ENCODE data around the gene XXYLT1.

XXYLT1 gene

GRCh38 chr3:195048059-195048905 lies 222.7 kb downstream of the XXYLT1 start:
- Histone ChIP-seq H3K4me3 (ENCODE audit: low read depth, low read length) (no peak overlapping the region), H3K9ac (ENCODE audit: low read depth, low read length) (no peak overlapping the region), H3K36me3 (ENCODE audit: control insufficient read depth, insufficient read depth, low read length) (no peaks in the 10 kb centered on the region), H3K9me3 (ENCODE audit: control insufficient read depth, insufficient read depth, low read length) (no peaks in the 10 kb centered on the region), H3K4me1 (ENCODE audit: control insufficient read depth, insufficient read depth, low read length) (no peaks in the 10 kb centered on the region), H3K27me3 (ENCODE audit: control insufficient read depth, insufficient read depth, low read length) (no peaks in the 10 kb centered on the region)

DNA sequence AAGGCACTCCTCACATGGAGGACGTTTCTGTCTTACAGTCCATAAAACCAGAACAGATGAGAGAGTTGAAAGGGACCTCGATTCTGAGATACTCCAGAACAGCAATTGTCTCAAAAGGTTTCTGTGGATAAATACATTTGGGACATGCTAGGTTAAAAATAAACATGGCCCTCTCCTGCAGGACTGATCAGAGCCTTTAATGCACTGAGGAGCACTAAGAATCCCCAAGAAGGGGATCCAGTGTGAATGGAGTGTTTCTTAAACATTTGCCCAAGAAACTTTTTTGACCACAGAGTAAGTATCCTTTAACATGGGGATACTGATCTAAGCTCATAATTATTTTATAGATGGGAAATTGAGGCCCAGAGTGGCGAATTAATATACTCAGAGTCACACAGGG lies 223.4 kb downstream of the XXYLT1 start:
- no peaks in the 10 kb centered on the region for H3K36me3 ChIP-seq (ENCODE audit: control insufficient read depth, insufficient read depth, low read length)
- no peaks in the 10 kb centered on the region for H3K27me3 ChIP-seq (ENCODE audit: control insufficient read depth, insufficient read depth, low read length)
- no peak overlapping the region for H3K9ac ChIP-seq (ENCODE audit: low read depth, low read length)
- H3K9me3 ChIP-seq (ENCODE audit: control insufficient read depth, insufficient read depth, low read length) = no peaks in the 10 kb centered on the region
- H3K4me3 ChIP-seq (ENCODE audit: low read depth, low read length) = no peak overlapping the region
- H3K4me1 ChIP-seq (ENCODE audit: control insufficient read depth, insufficient read depth, low read length) = peaks cover 4% of the 10 kb centered on the region

GRCh38 chr3:195046441-195046840 lies 224.5 kb downstream of the XXYLT1 start:
- H3K4me3 ChIP-seq (ENCODE audit: low read depth, low read length) = no peak overlapping the region
- H3K4me1 ChIP-seq (ENCODE audit: control insufficient read depth, insufficient read depth, low read length) = peaks cover 4% of the 10 kb centered on the region
- no peaks in the 10 kb centered on the region for H3K9me3 ChIP-seq (ENCODE audit: control insufficient read depth, insufficient read depth, low read length)
- no peaks in the 10 kb centered on the region for H3K36me3 ChIP-seq (ENCODE audit: control insufficient read depth, insufficient read depth, low read length)
- H3K9ac ChIP-seq (ENCODE audit: low read depth, low read length) = no peak overlapping the region
- no peaks in the 10 kb centered on the region for H3K27me3 ChIP-seq (ENCODE audit: control insufficient read depth, insufficient read depth, low read length)

DNA sequence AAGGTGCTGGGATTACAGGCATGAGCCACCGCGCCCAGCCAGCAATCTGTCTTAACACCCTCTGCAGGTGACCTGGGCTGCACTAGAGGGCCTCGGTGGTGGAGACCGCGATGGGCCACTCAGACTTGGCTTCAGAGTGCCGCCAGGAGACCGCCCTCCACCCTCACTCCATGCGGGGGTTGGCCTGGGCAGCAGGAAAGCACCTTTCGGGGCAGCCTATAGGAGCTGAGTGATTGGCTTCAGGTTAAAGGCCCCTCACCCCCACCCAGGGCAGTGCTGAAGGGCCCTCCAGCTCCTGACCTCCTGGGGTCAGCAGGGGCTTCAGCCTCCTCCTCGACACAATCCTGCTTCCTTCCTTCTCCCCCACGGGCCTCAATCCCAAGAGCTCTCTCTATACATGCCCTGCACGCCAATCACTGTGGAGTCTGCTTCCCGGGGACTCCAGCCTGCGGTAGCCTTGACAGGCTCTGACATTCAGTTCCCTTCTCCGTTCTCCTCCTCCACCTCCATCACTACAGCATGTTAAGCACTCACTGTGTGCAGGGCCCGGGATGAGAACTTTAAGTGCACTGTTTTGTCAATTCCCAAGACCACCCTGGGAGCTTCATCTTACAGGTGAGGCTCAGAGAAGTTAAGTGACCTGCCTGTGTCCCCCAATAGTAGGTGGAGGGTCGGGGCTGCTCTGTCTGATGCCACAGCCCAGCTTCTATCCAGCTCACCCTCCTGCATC lies 225.3 kb downstream of the XXYLT1 start:
- Histone ChIP-seq H3K4me1 (ENCODE audit: control insufficient read depth, insufficient read depth, low read length) (peaks cover 7% of the 10 kb centered on the region), H3K4me3 (ENCODE audit: low read depth, low read length) (no peak overlapping the region), H3K36me3 (ENCODE audit: control insufficient read depth, insufficient read depth, low read length) (no peaks in the 10 kb centered on the region), H3K9me3 (ENCODE audit: control insufficient read depth, insufficient read depth, low read length) (no peaks in the 10 kb centered on the region), H3K9ac (ENCODE audit: low read depth, low read length) (no peak overlapping the region), H3K27me3 (ENCODE audit: control insufficient read depth, insufficient read depth, low read length) (no peaks in the 10 kb centered on the region)

- Histone ChIP-seq H3K27me3 (ENCODE audit: control insufficient read depth, insufficient read depth, low read length) (no peaks in the 10 kb centered on the region), H3K9me3 (ENCODE audit: control insufficient read depth, insufficient read depth, low read length) (no peaks in the 10 kb centered on the region), H3K36me3 (ENCODE audit: control insufficient read depth, insufficient read depth, low read length) (no peaks in the 10 kb centered on the region), H3K4me1 (ENCODE audit: control insufficient read depth, insufficient read depth, low read length) (peaks cover 7% of the 10 kb centered on the region), H3K9ac (ENCODE audit: low read depth, low read length) (no peak overlapping the region), H3K4me3 (ENCODE audit: low read depth, low read length) (no peak overlapping the region)
These were observed 226.5 kb downstream of the XXYLT1 start for GRCh38 chr3:195044411-195044810.

DNA sequence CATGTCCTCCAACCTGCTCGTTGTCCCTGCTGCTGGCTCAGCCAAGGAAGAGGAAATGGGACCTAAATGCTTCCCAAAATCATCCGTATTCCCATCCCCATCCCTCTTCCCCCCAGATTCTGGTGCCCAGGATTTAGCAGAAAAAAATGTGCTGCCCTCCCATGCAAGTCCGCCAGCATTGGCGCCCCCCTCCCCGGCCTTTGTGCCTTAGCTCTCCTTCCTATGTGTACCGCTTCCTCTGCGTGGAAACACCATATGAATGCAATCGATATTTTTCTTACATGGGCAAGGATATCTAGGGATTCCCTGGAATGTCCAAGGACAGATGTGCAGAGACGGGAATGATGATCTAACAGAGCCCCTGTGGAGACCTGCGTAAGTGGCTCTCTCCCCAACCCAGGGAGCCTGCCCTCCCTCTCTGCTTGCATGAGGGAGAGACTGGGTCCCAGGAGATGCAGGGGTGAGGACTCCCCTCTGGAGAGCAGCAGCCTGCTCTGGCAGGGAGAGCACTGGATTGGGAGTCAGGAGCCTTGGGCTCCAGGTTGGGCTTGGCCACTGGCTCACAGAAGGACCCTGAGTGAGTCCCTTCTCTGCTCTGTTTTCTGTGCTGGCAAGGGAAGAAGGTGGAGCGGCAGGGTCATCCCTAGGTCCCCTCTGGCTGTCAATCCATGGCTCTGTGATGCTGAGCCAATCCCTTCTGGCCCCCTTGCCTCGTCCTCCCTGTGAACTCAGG lies 227.2 kb downstream of the XXYLT1 start:
- H3K4me1 ChIP-seq (ENCODE audit: control insufficient read depth, insufficient read depth, low read length) = peaks cover 7% of the 10 kb centered on the region

GRCh38 chr3:195042743-195043606 lies 228.0 kb downstream of the XXYLT1 start:
- H3K4me1 ChIP-seq (ENCODE audit: control insufficient read depth, insufficient read depth, low read length) = peaks cover 7% of the 10 kb centered on the region
- H3K27me3 ChIP-seq (ENCODE audit: control insufficient read depth, insufficient read depth, low read length) = no peaks in the 10 kb centered on the region
- no peaks in the 10 kb centered on the region for H3K9me3 ChIP-seq (ENCODE audit: control insufficient read depth, insufficient read depth, low read length)
- no peak overlapping the region for H3K9ac ChIP-seq (ENCODE audit: low read depth, low read length)
- H3K4me3 ChIP-seq (ENCODE audit: low read depth, low read length) = no peak overlapping the region
- no peaks in the 10 kb centered on the region for H3K36me3 ChIP-seq (ENCODE audit: control insufficient read depth, insufficient read depth, low read length)

More for the DNA sequence above, 227.2 kb downstream of the XXYLT1 start:
- no peaks in the 10 kb centered on the region for H3K36me3 ChIP-seq (ENCODE audit: control insufficient read depth, insufficient read depth, low read length)
- no peak overlapping the region for H3K9ac ChIP-seq (ENCODE audit: low read depth, low read length)
- no peaks in the 10 kb centered on the region for H3K9me3 ChIP-seq (ENCODE audit: control insufficient read depth, insufficient read depth, low read length)
- no peak overlapping the region for H3K4me3 ChIP-seq (ENCODE audit: low read depth, low read length)
- H3K27me3 ChIP-seq (ENCODE audit: control insufficient read depth, insufficient read depth, low read length) = no peaks in the 10 kb centered on the region

- H3K4me3 ChIP-seq (ENCODE audit: low read depth, low read length) = no peak overlapping the region
- no peaks in the 10 kb centered on the region for H3K36me3 ChIP-seq (ENCODE audit: control insufficient read depth, insufficient read depth, low read length)
- H3K9ac ChIP-seq (ENCODE audit: low read depth, low read length) = no peak overlapping the region
- H3K9me3 ChIP-seq (ENCODE audit: control insufficient read depth, insufficient read depth, low read length) = no peaks in the 10 kb centered on the region
- H3K27me3 ChIP-seq (ENCODE audit: control insufficient read depth, insufficient read depth, low read length) = no peaks in the 10 kb centered on the region
- peaks cover 7% of the 10 kb centered on the region for H3K4me1 ChIP-seq (ENCODE audit: control insufficient read depth, insufficient read depth, low read length)
These were observed 228.9 kb downstream of the XXYLT1 start for GRCh38 chr3:195041871-195042742.

GRCh38 chr3:195040773-195041520 lies 230.0 kb downstream of the XXYLT1 start:
- Histone ChIP-seq H3K27me3 (ENCODE audit: control insufficient read depth, insufficient read depth, low read length) (no peaks in the 10 kb centered on the region), H3K9me3 (ENCODE audit: control insufficient read depth, insufficient read depth, low read length) (no peaks in the 10 kb centered on the region), H3K4me3 (ENCODE audit: low read depth, low read length) (no peak overlapping the region), H3K9ac (ENCODE audit: low read depth, low read length) (no peak overlapping the region), H3K36me3 (ENCODE audit: control insufficient read depth, insufficient read depth, low read length) (no peaks in the 10 kb centered on the region), H3K4me1 (ENCODE audit: control insufficient read depth, insufficient read depth, low read length) (peaks cover 9% of the 10 kb centered on the region)

DNA sequence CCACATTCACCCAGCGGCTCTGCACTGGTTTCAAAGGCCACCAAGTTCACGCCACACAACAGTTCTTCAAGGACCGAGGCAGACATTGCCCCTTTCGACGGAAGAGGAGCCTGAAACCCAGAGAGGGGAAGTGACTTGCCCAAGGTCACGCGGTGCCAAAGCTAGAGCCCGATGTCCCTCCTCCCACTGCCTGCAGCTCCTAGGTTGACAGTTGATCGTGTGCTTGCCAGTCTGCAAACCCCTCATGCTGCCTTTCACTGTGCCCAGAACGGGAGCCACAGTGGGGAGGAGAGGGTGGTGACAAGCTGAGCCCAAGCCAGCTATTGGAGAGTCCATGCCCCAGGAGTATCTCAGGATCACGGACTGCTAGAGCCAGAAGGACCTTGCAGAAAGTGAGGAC lies 230.9 kb downstream of the XXYLT1 start:
- H3K36me3 ChIP-seq (ENCODE audit: control insufficient read depth, insufficient read depth, low read length) = no peaks in the 10 kb centered on the region
- H3K9me3 ChIP-seq (ENCODE audit: control insufficient read depth, insufficient read depth, low read length) = no peaks in the 10 kb centered on the region
- H3K27me3 ChIP-seq (ENCODE audit: control insufficient read depth, insufficient read depth, low read length) = no peaks in the 10 kb centered on the region
- no peak overlapping the region for H3K9ac ChIP-seq (ENCODE audit: low read depth, low read length)
- peaks cover 9% of the 10 kb centered on the region for H3K4me1 ChIP-seq (ENCODE audit: control insufficient read depth, insufficient read depth, low read length)
- no peak overlapping the region for H3K4me3 ChIP-seq (ENCODE audit: low read depth, low read length)

All from iPS-15b (cell line).